ENCODE data around the gene TSSK2.

- TF ChIP-seq CTCF (IDR thresholded peaks at IDR 0.05) (no peak), POLR2A (IDR thresholded peaks at IDR 0.05) (no peak)
Observed at GRCh38 chr22:19098157-19098556, 33.0 kb upstream of the TSSK2 start.

All from heart left ventricle (tissue), 13 donors.